ENCODE measurements around the gene PLS3. TPM values are rescaled to one million over a fixed set of nuclear protein-coding genes. Genes with fewer than 3 reads are reported as not detected.
A peak's percentile ranks its signal among the peaks of the same experiment; 100 is the strongest.

PLS3 gene
- total and polyA plus RNA-seq, 2 donors from 2014 or later: 97.4 to 110 TPM

DNA sequence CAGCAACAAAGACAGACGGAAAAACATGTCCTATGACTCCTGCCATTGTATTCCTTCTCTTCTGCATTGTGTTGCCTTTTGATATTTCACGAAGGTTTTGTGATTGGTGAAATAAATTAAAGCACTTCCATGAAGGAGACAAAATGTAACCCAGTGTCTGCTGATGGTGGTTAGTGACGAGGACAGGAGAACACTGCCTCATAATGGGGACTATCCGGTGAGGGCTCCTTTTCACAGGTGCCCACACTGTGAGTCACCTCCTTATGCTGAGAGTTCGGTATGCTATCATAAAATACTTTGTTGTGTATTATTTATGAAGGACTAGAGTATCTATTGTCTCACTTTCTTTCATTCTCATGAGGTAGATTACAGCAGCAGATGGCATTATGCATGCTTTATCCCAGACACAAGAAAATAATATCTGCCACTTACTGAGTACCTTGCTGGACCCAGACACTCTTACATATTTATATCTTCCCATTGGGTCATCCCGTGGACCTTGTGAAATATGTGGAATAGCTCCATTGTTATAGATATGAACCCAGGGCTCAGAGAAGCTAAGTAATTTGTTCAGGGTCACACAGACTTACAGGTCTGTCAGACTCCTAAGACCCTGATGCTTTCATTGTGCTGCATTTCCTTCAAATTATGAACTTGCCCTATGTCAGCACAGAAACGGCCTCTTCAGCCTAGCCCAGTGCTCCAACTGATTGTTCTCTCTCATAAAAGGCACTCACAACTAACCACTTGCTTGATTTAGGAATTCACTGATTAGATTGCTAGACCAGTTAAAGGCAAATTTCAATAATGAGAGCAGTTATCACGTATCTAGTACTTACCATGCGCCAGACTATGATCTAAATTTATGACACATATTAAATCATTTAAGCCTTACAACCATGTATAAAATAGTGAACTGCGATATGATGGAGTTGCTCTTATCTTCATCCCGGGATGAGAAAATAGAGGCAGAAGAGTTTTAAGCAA lies 31.2 kb downstream of the PLS3 start:
- Histone ChIP-seq H3K9ac (ENCODE audit: low read length in 3 of 3) (no peak overlapping the region), H3K27me3 (ENCODE audit: control insufficient read depth, insufficient read depth, low read length) (peaks cover 8% of the 10 kb centered on the region), H3K36me3 (ENCODE audit: control insufficient read depth in 2 of 3, insufficient read depth in 3 of 3, low read length in 3 of 3) (no peaks in the 10 kb centered on the region), H3K9me3 (ENCODE audit: control insufficient read depth in 2 of 3, insufficient read depth in 1 of 3, low read length in 3 of 3) (no peaks in the 10 kb centered on the region), H3K4me1 (ENCODE audit: control insufficient read depth in 2 of 3, insufficient read depth in 2 of 3, low read depth in 1 of 3, low read length in 3 of 3) (peaks cover 0 to 5% (median 4%) of the 10 kb centered on the region in 3 donors), H3K4me3 (ENCODE audit: low read length in 3 of 3) (peak overlapping the region in 1 of 3 donors; percentile 13), H3K27ac (ENCODE audit: low read depth in 2 of 2, low read length in 2 of 2) (peak overlapping the region; percentile 23 to 40)
- FAIRE-seq (no peak), DNase-seq (no peak)
- TF ChIP-seq, protein P1, sequence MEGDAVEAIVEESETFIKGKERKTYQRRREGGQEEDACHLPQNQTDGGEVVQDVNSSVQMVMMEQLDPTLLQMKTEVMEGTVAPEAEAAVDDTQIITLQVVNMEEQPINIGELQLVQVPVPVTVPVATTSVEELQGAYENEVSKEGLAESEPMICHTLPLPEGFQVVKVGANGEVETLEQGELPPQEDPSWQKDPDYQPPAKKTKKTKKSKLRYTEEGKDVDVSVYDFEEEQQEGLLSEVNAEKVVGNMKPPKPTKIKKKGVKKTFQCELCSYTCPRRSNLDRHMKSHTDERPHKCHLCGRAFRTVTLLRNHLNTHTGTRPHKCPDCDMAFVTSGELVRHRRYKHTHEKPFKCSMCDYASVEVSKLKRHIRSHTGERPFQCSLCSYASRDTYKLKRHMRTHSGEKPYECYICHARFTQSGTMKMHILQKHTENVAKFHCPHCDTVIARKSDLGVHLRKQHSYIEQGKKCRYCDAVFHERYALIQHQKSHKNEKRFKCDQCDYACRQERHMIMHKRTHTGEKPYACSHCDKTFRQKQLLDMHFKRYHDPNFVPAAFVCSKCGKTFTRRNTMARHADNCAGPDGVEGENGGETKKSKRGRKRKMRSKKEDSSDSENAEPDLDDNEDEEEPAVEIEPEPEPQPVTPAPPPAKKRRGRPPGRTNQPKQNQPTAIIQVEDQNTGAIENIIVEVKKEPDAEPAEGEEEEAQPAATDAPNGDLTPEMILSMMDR (IDR thresholded peaks at IDR 0.05; ENCODE audit: borderline replicate concordance, extremely low read depth, insufficient read depth): no peak
- intact Hi-C loops (cut with DNase I): no loop called here

DNA sequence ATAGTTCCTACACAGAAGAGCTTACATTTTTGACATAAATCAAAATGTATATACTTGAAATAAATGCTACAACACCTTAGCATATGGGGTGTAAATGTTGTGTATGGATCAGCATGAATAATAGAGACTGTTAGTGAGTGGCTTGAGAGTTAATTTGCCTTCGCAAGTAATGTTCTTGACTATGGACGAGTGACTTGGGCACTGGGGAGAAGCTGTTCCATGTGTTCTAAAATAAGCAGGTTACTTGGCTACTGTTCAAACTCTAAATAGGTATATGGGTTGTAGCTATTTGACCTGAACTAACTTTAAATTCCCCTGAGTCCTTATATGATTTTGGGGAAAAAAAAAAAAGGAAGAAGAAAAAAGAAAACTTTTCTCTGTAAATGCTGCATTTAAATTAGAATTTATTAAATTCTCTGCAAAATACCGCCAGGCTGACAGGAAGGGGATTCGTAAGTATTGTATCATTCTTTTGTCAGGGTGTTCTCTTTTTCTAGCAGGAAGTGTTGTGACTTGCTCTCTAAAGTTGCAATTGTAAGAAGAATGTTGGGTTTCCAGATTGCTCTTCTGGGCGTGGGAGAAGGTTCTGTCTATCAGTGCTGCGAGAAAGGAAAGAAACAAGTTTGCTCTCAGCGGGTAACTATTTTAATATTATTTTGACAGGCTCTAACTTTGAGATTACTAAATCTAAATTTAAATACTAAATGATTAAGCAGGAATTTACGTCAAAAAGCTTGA lies 32.2 kb downstream of the PLS3 start:
- H3K4me1 ChIP-seq (ENCODE audit: control insufficient read depth in 2 of 3, insufficient read depth in 2 of 3, low read depth in 1 of 3, low read length in 3 of 3): peaks cover 0 to 5% (median 4%) of the 10 kb centered on the region in 3 donors
- no peak overlapping the region for H3K9ac ChIP-seq (ENCODE audit: low read length in 3 of 3)
- no peaks in the 10 kb centered on the region for H3K9me3 ChIP-seq (ENCODE audit: control insufficient read depth in 2 of 3, insufficient read depth in 1 of 3, low read length in 3 of 3)
- intact Hi-C loops (cut with DNase I): no loop called here
- H3K27me3 ChIP-seq (ENCODE audit: control insufficient read depth, insufficient read depth, low read length): peaks cover 8% of the 10 kb centered on the region
- no peak for FAIRE-seq
- peak overlapping the region in 1 of 3 donors; percentile 13 for H3K4me3 ChIP-seq (ENCODE audit: low read length in 3 of 3)
- no peaks in the 10 kb centered on the region for H3K36me3 ChIP-seq (ENCODE audit: control insufficient read depth in 2 of 3, insufficient read depth in 3 of 3, low read length in 3 of 3)
- TF ChIP-seq, protein P1 (IDR thresholded peaks at IDR 0.05; ENCODE audit: borderline replicate concordance, extremely low read depth, insufficient read depth): no peak
- DNase-seq: no peak
- peak overlapping the region in 1 of 2 donors; percentile 40 for H3K27ac ChIP-seq (ENCODE audit: low read depth in 2 of 2, low read length in 2 of 2)

DNA sequence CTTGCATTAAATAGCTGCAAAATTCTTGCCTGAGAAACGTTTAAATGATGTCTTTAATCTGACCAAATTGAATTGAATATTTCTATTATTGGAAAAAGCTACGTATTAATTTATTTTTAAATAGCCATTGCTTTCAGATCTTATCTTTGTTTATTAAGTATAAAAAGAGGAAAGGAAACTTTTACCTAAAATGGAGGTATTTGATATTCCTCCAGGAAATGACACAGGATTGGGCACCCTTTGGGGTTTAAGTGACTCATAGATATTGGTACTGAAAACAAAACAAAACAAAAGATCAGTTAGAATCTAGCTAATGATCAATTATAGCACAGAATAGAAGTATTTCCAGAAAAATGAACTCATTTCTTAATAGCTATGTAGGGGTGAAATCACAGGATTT lies 34.1 kb downstream of the PLS3 start:
- peaks cover 7% of the 10 kb centered on the region for H3K27me3 ChIP-seq (ENCODE audit: control insufficient read depth, insufficient read depth, low read length)
- H3K36me3 ChIP-seq (ENCODE audit: control insufficient read depth in 2 of 3, insufficient read depth in 3 of 3, low read length in 3 of 3): no peaks in the 10 kb centered on the region
- no peaks in the 10 kb centered on the region for H3K9me3 ChIP-seq (ENCODE audit: control insufficient read depth in 2 of 3, insufficient read depth in 1 of 3, low read length in 3 of 3)
- FAIRE-seq (no peak), DNase-seq (no peak)
- intact Hi-C loops (cut with DNase I): no loop called here
- peaks cover 0 to 5% (median 4%) of the 10 kb centered on the region in 3 donors for H3K4me1 ChIP-seq (ENCODE audit: control insufficient read depth in 2 of 3, insufficient read depth in 2 of 3, low read depth in 1 of 3, low read length in 3 of 3)
- H3K4me3 ChIP-seq (ENCODE audit: low read length in 3 of 3): no peak overlapping the region
- TF ChIP-seq, protein P1 (IDR thresholded peaks at IDR 0.05; ENCODE audit: borderline replicate concordance, extremely low read depth, insufficient read depth): no peak
- H3K9ac ChIP-seq (ENCODE audit: low read length in 3 of 3): no peak overlapping the region
- peak overlapping the region; percentile 37 to 51 for H3K27ac ChIP-seq (ENCODE audit: low read depth in 2 of 2, low read length in 2 of 2)

All from kidney (tissue), 14 donors.